ENCODE measurements around the gene ARHGAP22. TPM values are rescaled to one million over a fixed set of nuclear protein-coding genes. Genes with fewer than 3 reads are reported as not detected.

Gene ARHGAP22
- total and polyA plus RNA-seq, 2 of the 4 experiments (the other 2 are of a cell fraction), result 28.3 to 30.2 TPM

DNA sequence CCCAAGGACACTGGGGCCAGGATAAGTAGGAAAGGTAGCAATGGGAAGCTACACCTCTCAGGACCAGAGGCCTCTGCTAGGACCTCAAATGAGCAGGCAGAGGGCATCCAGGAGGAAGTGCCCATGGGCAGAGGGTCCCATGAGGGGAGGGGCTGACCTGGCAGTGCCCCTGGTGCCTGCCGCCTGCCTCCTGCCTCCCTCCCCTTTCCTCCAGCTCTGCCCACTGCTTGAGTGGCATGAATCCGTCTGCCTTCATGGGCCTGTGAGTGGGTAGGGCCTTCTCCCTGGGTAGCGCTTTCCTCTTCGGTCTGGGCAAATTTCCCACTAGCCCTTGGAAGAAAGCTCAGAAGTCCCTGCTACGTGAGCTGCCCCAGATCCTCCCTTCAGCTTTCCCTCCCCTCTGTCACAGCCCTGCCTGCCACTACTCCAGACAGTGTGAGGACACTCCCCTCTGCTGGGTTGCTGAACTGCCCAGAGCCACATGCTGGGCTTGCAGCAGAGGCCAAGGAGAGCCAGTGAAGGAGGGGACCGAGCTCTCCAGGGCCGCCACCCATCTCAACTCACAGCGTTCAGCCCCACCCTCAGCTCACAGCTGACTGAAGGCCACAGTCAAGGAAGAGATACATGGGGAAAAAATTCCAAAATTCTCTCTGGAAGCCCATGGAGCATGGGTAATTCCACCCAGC lies 141.4 kb downstream of the ARHGAP22 start:
- Histone ChIP-seq H3K79me1 (ENCODE audit: low read depth in 1 of 2, low read length in 2 of 2) (peaks cover 7 to 71% of the 10 kb centered on the region in 2 experiments; a peak in 3 of 4 replicates), H3K27me3 (ENCODE audit: control insufficient read depth, insufficient read depth, low read length) (no peaks in the 10 kb centered on the region), H4K20me1 (ENCODE audit: insufficient read depth, low read length) (peaks cover 24% of the 10 kb centered on the region), H3K4me3 (ENCODE audit: insufficient read depth, low read depth, low read length) (no peak overlapping the region), H3K9me1 (ENCODE audit: insufficient read depth, low read length) (peaks cover 6% of the 10 kb centered on the region; the same call in 1 of the 2 replicates), H3K9ac (ENCODE audit: low read depth, low read length) (no peak overlapping the region), H3K4ac (ENCODE audit: low read depth, low read length) (no peak overlapping the region), H4K91ac (ENCODE audit: insufficient read depth, low read depth, low read length) (no peak overlapping the region), H2AFZ (replicated peaks; ENCODE audit: low read length, poor library complexity) (no peak overlapping the region), H3K4me1 (ENCODE audit: control insufficient read depth, insufficient read depth, low read length) (peaks cover 3% of the 10 kb centered on the region; the same call in 1 of the 2 replicates), H2AK5ac (ENCODE audit: low read depth, low read length) (no peak overlapping the region), H2BK120ac (ENCODE audit: low read depth, low read length) (no peak overlapping the region), H3K27ac (ENCODE audit: insufficient read depth, low read length) (no peak overlapping the region), H3K14ac (replicated peaks; ENCODE audit: low read depth, low read length) (no peak overlapping the region), H2AK9ac (replicated peaks; ENCODE audit: low read depth, low read length, poor library complexity) (no peak overlapping the region), H4K5ac (ENCODE audit: low read depth, low read length) (no peak overlapping the region), H3K4me2 (ENCODE audit: low read depth, low read length) (no peak overlapping the region), H4K8ac (ENCODE audit: low read depth in 2 of 2, low read length in 2 of 2) (no peak overlapping the region), H3K36me3 (ENCODE audit: control insufficient read depth, insufficient read depth, low read length) (no peaks in the 10 kb centered on the region), H2BK15ac (ENCODE audit: low read depth, low read length) (no peak overlapping the region), H3K9me3 (ENCODE audit: control insufficient read depth, insufficient read depth, low read length) (no peaks in the 10 kb centered on the region), H2BK5ac (ENCODE audit: low read depth, low read length, poor library complexity, severe bottlenecking) (no peak overlapping the region), H3K18ac (ENCODE audit: low read depth, low read length) (no peak overlapping the region), H3K56ac (ENCODE audit: extremely low read depth, insufficient read depth, low read length) (no peak overlapping the region), H3K23ac (ENCODE audit: low read depth, low read length) (no peak overlapping the region), H2BK20ac (ENCODE audit: low read depth, low read length) (no peak overlapping the region)
- in situ Hi-C loops (cut with MboI; ENCODE audit: low sequenced_read_pairs), result no loop called here
- no CpG with 5 or more reads among the region's 8 CpGs for WGBS, 2 experiments (ENCODE audit: extremely low coverage in 2 of 2, insufficient read length in 1 of 2)
- intact Hi-C loops (cut with micrococcal nuclease), result no loop called here
- POLR2A ChIA-PET (ENCODE audit: unreplicated experiment), result no interaction called here
- TF ChIP-seq, protein P1, sequence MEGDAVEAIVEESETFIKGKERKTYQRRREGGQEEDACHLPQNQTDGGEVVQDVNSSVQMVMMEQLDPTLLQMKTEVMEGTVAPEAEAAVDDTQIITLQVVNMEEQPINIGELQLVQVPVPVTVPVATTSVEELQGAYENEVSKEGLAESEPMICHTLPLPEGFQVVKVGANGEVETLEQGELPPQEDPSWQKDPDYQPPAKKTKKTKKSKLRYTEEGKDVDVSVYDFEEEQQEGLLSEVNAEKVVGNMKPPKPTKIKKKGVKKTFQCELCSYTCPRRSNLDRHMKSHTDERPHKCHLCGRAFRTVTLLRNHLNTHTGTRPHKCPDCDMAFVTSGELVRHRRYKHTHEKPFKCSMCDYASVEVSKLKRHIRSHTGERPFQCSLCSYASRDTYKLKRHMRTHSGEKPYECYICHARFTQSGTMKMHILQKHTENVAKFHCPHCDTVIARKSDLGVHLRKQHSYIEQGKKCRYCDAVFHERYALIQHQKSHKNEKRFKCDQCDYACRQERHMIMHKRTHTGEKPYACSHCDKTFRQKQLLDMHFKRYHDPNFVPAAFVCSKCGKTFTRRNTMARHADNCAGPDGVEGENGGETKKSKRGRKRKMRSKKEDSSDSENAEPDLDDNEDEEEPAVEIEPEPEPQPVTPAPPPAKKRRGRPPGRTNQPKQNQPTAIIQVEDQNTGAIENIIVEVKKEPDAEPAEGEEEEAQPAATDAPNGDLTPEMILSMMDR (conservative IDR thresholded peaks at IDR 0.05; ENCODE audit: low read depth, low read length), result no peak
- TF ChIP-seq NFE2L2 (IDR thresholded peaks at IDR 0.05; ENCODE audit: low read depth, low read length), result no peak
- TF ChIP-seq MAFK (IDR thresholded peaks at IDR 0.05; ENCODE audit: low read depth, low read length), result no peak
- no peak for TF ChIP-seq MXI1 (IDR thresholded peaks at IDR 0.05; ENCODE audit: borderline replicate concordance, low read depth, low read length)
- TF ChIP-seq FOS (IDR thresholded peaks at IDR 0.05; ENCODE audit: low read depth, low read length), result no peak
- TF ChIP-seq, protein P2, sequence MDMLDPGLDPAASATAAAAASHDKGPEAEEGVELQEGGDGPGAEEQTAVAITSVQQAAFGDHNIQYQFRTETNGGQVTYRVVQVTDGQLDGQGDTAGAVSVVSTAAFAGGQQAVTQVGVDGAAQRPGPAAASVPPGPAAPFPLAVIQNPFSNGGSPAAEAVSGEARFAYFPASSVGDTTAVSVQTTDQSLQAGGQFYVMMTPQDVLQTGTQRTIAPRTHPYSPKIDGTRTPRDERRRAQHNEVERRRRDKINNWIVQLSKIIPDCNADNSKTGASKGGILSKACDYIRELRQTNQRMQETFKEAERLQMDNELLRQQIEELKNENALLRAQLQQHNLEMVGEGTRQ (IDR thresholded peaks at IDR 0.05; ENCODE audit: low read depth, low read length), result no peak
- dilution Hi-C loops (cut with HindIII; ENCODE audit: low sequenced_read_pairs, unreplicated experiment), result no loop called here
- BruUV-seq (replicated peaks), result no TSS peak
- peak; percentile 81 for ATAC-seq (ENCODE audit: low read depth)
- CTCF ChIA-PET, result interaction anchor here (1.1 kb wide), 1 partner anchor 193 kb away, joined by 3 read pairs; no protein-coding TSS in a partner anchor
- no peak for DNase-seq

All from IMR-90 (cell line).